ENCODE measurements around the gene GABRB3. TPM values are rescaled to one million over a fixed set of nuclear protein-coding genes. Genes with fewer than 3 reads are reported as not detected.
A peak's percentile ranks its signal among the peaks of the same experiment; 100 is the strongest.

GABRB3 gene
- total RNA-seq, 2 donors from 2014 or later, result 1.6 to 1.9 TPM

GRCh38 chr15:26590676-26591075, 182.2 kb downstream of the GABRB3 start:
- DNase-seq (ENCODE audit: low spot score), result no peak
- intact Hi-C loops (cut with DNase I), result no loop called here

GRCh38 chr15:26582840-26583239, 190.0 kb downstream of the GABRB3 start:
- no peak for DNase-seq (ENCODE audit: low spot score)
- intact Hi-C loops (cut with DNase I), result no loop called here

- intact Hi-C loops (cut with DNase I), result no loop called here
- no peak for DNase-seq (ENCODE audit: low spot score)
Measured at GRCh38 chr15:26580943-26581342, 191.9 kb downstream of the GABRB3 start.

GRCh38 chr15:26572602-26573350, 200.1 kb downstream of the GABRB3 start:
- DNase-seq (ENCODE audit: low spot score), result no peak
- intact Hi-C loops (cut with DNase I), result no loop called here

- DNase-seq (ENCODE audit: low spot score), result no peak
- intact Hi-C loops (cut with DNase I), result no loop called here
Measured at GRCh38 chr15:26571346-26571745, 201.5 kb downstream of the GABRB3 start.

- intact Hi-C loops (cut with DNase I), result no loop called here
Measured at GRCh38 chr15:26565542-26565941, 207.3 kb downstream of the GABRB3 start.

GRCh38 chr15:26564361-26564760, 208.5 kb downstream of the GABRB3 start:
- intact Hi-C loops (cut with DNase I), result no loop called here
- DNase-seq (ENCODE audit: low spot score), result no peak

More at GRCh38 chr15:26565542-26565941, 207.3 kb downstream of the GABRB3 start:
- DNase-seq (ENCODE audit: low spot score), result no peak

- no peak for DNase-seq (ENCODE audit: low spot score)
- intact Hi-C loops (cut with DNase I), result no loop called here
Measured at GRCh38 chr15:26562336-26562735, 210.5 kb downstream of the GABRB3 start.

- DNase-seq (ENCODE audit: low spot score), result no peak
- intact Hi-C loops (cut with DNase I), result no loop called here
Measured at GRCh38 chr15:26561896-26562295, 211.0 kb downstream of the GABRB3 start.

- intact Hi-C loops (cut with DNase I), result no loop called here
- no peak for DNase-seq (ENCODE audit: low spot score)
Measured at GRCh38 chr15:26561130-26561529, 211.7 kb downstream of the GABRB3 start.

GRCh38 chr15:26555898-26556297, 217.0 kb downstream of the GABRB3 start:
- no peak for DNase-seq (ENCODE audit: low spot score)

GRCh38 chr15:26551473-26551872, 221.4 kb downstream of the GABRB3 start:
- intact Hi-C loops (cut with DNase I), result no loop called here
- DNase-seq (ENCODE audit: low spot score), result no peak

More at GRCh38 chr15:26555898-26556297, 217.0 kb downstream of the GABRB3 start:
- intact Hi-C loops (cut with DNase I), result loop anchor here in 1 of 2 donors (5.0 kb wide), 1 partner anchor 1564 kb away; no protein-coding TSS in a partner anchor

GRCh38 chr15:26550880-26551279, 222.0 kb downstream of the GABRB3 start:
- intact Hi-C loops (cut with DNase I), result loop anchor here in 1 of 2 donors (1.0 kb wide), 1 partner anchor 24 kb away; no protein-coding TSS in a partner anchor
- DNase-seq (ENCODE audit: low spot score), result no peak

GRCh38 chr15:26537663-26538062, 235.2 kb downstream of the GABRB3 start:
- intact Hi-C loops (cut with DNase I), result no loop called here
- DNase-seq (ENCODE audit: low spot score), result no peak

GRCh38 chr15:26531489-26531888, 241.4 kb downstream of the GABRB3 start:
- no peak for DNase-seq (ENCODE audit: low spot score)
- intact Hi-C loops (cut with DNase I), result no loop called here

GRCh38 chr15:26525096-26525495, 247.8 kb downstream of the GABRB3 start:
- intact Hi-C loops (cut with DNase I), result no loop called here
- DNase-seq (ENCODE audit: low spot score), result no peak

GRCh38 chr15:26521691-26522198, 251.1 kb downstream of the GABRB3 start:
- intact Hi-C loops (cut with DNase I), result no loop called here
- DNase-seq (ENCODE audit: low spot score), result no peak

GRCh38 chr15:26521130-26521529, 251.7 kb downstream of the GABRB3 start:
- intact Hi-C loops (cut with DNase I), result no loop called here
- DNase-seq (ENCODE audit: low spot score), result no peak

- intact Hi-C loops (cut with DNase I), result no loop called here
Measured at GRCh38 chr15:26518885-26519284, 254.0 kb downstream of the GABRB3 start.

GRCh38 chr15:26516102-26516980, 256.5 kb downstream of the GABRB3 start:
- intact Hi-C loops (cut with DNase I), result no loop called here
- peak; percentile 58 for DNase-seq (ENCODE audit: low spot score)

More at GRCh38 chr15:26518885-26519284, 254.0 kb downstream of the GABRB3 start:
- peak; percentile 65 for DNase-seq (ENCODE audit: low spot score)

Data from posterior vena cava (tissue), 2 donors.